HG03354 (cell line): Measurements from ENCODE around the gene DNPH1.

Experiments used
- ATAC-seq: cut with Tn5 transposase; IDR thresholded peaks from one replicate; pipeline ENCODE4 v1.9.1; 2021; ENCODE audit warnings: mild to moderate bottlenecking; ENCODE audit not compliant: unreplicated experiment, poor library complexity, severe bottlenecking

DNPH1 gene

DNA sequence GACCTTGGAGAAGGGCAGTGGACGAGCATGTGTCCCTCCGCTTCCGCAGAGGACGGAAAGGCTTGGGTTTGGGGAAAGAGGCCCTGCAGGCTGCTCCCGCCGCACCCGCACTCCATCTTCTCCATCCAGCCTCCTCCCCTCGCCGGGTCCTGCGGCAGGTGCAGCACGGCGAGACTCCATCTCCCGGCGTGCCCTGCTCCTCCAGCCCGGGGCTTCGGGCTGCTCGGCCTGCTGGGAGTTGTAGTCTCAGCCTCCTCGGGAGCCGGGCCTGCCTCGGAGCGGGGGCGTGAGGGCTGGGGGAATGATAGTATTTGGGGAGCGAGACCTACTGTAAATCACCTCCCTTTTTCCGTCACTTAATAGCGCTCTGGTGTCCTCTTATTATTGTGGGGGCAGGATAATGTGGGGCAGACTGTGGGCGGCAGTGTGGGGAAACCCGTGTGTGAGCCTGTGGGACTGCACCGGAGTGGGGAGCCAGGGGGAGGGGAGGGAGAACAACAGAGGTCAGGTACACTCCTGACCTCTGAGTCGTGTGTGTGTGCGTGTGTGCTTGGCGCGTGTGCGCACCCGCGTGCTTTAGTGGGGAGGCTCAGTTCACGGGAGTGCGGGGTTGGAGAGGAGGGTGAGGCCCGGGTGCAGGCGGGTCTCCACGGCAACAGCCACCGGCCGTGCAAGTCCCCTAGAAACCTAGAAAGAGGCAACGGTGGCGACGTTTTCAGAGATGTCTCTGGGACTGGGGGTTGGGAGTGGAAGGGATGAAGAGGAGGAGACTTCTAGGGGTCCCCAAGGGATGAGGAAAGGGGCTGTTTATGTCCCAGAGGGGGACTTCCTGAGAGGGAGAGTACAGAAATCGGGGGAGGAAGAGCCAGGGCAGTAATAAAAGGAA is 18.1 kb upstream of the DNPH1 start:
- ATAC-seq: peak; percentile 92

- peak; percentile 46 for ATAC-seq
These were observed 17.2 kb upstream of the DNPH1 start for GRCh38 chr6:43246301-43247113.

DNA sequence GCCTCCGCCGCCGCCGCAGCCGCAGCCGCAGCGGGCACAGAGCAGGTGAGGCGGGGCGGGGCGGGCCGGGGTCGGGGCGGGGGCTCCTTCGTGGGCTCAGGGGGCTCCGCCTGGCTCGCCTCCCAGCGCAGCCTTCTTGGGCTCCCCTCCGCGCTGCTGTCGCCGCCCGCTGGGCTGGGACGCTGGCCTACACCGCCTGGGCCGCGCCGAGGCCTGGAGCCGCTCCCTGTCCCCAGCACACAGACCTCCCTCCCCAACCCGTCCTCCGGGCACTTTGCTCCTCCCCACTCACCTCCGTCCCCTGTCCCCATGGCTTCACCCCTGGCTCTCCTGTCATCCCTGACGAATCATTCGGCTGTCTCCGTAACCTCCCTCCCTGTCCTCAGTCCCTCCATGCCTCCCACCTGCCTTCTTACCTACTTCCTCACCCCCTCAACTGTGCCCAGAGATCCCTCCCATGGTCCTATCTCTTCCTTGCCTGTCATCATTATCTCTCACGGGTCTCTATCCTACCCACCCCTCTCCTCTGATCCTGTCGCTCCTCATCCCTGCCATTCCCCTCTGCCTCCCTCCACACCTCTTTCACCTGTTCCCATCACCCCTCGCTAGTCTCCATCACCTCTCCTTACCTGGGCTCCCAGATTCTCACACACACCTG is 14.5 kb upstream of the DNPH1 start:
- ATAC-seq: no peak

GRCh38 chr6:43242908-43243663 is 13.8 kb upstream of the DNPH1 start, which contains the start of gene TTBK1:
Gene TTBK1, plus strand, starts transcription at chr6:43243481. Its CDS starts 3,180 bp downstream, at chr6:43246661.
- no peak for ATAC-seq

DNA sequence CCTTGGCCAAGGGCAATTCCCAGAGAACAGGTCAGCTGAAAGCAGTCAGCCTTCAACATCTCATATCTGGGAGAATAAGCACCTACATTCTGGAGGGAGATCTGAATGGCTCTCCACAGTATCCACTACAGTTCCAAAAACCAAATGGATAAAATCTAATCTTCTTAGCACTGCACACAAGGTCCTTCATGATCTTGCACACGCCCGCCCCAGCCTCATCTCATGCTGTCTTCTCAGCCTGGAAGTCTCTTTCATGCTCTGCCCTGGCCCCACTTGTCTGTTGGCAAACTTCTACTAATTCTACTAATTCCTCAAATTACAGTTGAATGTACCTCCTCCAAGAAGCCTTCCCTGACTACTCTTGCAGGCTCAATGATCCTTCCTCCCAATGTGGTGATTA is 12.2 kb upstream of the DNPH1 start:
- ATAC-seq: no peak

DNA sequence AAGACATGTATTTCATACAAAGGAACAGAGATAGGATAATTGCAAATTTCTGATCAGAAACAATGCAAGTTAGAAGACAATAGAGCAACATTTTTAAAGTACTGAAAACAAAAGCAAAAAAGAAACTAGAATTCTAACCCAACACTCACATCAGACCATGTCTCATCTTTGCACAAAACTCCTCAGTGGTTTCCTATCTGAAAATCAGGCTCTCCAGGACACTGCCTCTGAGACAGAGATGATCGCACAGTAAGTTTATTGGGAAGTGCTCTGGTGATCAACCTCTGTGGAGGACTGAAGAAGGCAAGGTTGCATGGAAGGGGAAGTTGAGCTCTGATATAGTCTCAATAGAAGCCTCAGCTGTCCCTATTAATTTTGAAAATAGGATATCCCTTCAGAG is 11.7 kb upstream of the DNPH1 start:
- ATAC-seq: no peak

DNA sequence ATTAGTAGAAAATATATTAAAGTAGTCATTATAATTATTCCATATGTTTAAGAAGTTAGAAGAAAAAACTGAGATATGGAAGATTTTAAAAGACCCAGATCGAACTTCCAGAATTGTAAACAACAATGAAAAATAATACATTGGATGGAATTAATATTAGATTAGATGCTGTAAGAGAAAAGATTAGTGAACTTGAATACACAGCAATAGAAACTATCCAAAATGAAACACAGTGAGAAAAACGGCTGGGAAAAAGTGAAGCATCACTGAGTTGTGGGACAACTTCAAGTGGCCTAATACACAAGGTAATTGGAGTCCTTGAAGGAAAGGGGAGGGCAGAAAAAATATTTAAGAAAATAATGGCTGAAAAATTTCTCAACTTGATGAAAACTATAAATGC is 9.8 kb upstream of the DNPH1 start:
- ATAC-seq: no peak

GRCh38 chr6:43235841-43236240 is 6.6 kb upstream of the DNPH1 start:
- no peak for ATAC-seq

DNA sequence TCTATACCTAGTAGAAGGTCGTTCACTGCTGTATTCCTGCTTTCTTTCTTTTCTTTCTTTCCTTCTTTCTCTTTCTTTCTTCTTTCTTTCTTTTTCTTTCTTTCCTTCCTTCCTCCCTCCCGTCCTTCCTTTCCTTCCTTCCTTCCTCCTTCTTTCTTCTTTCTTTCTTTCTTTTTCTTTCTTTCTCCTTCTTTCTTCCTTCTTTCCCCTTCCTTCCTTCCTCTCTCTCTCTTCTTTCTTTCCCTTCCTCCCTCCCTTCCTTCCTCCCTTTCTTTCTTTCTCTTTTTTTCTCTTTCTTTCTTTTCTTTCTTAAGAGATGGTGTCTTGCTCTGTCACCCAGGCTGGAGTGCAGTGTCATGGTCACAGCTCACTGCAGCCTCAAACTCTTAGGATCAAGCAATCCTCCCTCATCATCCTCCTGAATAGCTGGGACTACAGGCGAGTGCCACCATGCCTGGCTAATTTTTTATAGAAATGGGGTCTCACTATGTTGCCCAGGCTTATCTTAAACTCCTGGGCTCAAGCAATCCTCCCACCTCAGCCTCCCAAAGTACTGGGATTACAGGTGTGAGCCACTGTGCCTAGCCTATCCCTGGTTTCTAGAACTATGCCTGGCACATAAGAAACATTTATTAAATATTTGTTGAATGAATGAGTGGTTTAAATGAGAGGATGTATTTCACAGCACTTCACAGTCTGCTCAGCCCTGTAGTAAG is 2.6 kb upstream of the DNPH1 start:
- no peak for ATAC-seq

- no peak for ATAC-seq
These were observed 1.8 kb upstream of the DNPH1 start for GRCh38 chr6:43231053-43231452.

DNA sequence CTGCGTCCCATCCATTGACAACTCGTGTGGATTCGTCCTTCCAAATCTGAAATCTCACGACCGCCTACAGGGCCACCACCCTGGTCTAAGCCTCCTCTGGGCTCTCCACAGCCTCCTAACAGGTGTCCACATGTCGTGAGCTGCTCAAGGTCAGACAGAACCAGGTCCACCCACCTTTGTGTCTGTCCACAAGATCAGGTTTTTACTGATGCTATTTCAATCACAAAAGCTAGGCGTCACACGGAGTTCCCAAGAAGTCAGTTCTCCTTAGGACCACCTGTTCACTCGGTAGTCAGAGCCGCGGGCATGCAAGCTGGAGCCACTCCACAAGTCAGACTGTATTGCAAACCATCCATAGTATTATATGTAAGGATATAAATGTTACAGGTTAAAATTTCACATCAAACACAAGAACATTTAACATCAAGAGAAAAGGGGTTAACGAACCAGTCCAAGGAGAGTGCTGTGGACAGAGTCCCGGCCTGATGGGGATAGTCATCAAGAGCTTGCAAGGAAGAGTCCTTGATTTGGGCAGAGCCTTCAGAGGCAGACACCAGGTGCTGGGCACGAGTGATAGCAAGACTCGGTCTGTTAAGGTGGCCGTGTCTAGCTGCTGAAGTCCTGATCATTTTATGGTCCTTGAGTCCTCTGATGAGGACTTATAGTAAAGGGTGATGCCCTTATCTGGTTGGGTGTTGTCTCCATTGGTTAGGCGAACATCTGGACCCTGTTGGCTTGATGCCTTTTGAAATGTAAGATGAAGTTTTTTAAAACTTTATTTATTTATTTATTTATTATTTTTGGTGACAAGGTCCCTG is 731 bp upstream of the DNPH1 start:
- no peak for ATAC-seq

DNA sequence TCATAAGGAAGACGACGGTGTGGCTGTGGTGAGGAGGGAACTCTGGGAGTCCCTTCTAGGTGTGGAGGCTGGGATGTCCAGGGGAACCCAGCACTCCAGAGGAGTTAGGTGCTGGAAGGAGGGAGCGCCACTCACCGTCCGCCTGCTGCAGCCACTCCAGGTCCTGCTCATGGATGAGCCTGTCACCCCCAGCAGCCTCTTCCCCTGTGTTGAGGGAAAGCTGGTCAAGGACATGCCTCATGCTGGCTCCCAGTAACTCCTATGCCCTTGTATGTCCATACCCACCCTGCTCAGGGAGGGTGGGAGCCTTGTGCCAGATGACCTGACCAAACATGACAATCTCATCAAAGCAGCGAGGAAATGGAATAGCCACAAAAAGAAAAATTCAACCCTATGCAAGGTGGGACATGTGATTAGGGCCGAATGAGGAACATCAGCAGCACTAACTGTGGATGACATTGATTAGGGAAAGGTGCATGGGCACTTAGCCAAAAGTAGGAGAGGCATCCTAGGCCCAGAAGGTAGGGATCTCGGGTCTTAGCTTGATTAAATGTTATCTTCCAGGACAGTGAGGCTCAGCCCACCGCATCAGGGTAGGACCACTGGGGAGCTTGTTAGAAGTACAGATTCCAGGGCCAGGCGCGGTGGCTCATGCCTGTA is 3.0 kb downstream of the DNPH1 start:
- ATAC-seq: no peak

- no peak for ATAC-seq
These were observed 6.1 kb downstream of the DNPH1 start for GRCh38 chr6:43223175-43223574.

- no peak for ATAC-seq
These were observed 6.7 kb downstream of the DNPH1 start for GRCh38 chr6:43222418-43223059.

DNA sequence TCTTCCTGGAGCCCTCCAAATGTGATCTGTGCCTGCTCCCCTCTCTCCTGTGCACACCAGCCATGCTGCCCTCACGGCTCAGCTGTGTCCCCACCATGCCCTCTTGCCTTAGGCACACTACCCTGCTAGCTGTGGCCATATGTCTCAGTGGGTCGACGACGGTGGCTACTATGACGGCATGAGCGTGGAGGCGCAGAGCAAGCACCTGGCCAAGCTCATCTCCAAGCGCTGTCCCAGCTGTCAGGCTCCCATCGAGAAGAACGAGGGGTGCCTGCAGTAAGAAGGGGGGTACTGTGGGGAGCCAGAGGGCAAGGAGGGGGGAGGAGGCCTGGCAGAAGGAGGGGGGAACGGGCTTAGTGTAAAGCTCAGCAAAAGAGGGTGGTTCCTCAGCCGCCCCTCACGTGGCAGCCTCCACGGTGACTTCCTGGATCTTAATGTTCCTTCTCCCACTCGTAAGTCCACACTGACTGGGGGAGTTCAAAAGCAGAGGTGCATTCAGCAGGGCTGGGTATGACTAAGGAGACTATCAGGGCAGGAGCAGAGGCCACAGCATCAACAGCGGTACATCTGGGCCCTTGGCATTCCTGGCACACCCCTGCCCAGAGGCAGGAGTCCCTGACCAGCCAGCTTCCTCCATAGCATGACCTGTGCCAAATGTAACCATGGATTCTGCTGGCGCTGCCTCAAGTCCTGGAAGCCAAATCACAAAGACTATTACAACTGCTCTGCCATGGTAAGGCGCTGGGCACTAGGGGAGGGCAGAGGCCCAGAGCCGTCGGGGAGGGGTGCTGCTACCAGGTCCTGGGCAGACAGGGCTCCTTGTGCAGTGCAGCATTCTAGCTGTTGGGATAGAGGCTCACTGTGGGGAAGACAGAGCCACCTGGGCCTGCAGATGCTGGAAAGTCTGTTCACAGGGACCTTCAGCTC is 8.0 kb downstream of the DNPH1 start:
- no peak for ATAC-seq

- ATAC-seq: no peak
These were observed 8.8 kb downstream of the DNPH1 start for GRCh38 chr6:43220439-43220951.
